ENCODE results near the gene NTN4.
"Not testable (repeated sequence)": the region's sequence is repeated elsewhere in the genome, so short reads cannot be mapped to it uniquely, and the experiment has no call there.

NTN4 gene

GRCh38 chr12:95790033-95790916 lies at the start of gene NTN4:
NTN4 (minus strand) TSS chr12:95790764; CDS start chr12:95790309, 455 bp downstream.
- no peak for DNase-seq

DNA sequence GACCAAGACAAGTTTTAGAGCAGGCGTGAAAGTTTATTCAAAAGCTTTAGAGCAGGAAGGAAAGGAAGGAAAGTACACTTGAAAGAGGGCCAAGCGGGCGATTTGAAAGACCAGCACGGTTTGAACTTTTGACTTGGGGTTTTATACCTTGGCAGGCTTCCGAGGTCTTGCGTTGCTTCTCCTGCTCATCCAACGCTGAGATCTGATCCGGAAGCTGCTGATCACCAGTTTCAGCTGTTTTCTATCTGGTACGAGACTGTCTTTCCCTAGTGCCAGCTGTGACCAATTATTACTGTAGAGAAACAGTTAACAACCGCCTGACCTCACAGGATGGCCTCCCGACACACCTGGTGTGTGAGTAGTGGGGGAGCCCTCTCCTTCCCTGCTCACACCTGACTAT lies 47.6 kb upstream of the NTN4 start:
- peak; percentile 24 for DNase-seq

DNA sequence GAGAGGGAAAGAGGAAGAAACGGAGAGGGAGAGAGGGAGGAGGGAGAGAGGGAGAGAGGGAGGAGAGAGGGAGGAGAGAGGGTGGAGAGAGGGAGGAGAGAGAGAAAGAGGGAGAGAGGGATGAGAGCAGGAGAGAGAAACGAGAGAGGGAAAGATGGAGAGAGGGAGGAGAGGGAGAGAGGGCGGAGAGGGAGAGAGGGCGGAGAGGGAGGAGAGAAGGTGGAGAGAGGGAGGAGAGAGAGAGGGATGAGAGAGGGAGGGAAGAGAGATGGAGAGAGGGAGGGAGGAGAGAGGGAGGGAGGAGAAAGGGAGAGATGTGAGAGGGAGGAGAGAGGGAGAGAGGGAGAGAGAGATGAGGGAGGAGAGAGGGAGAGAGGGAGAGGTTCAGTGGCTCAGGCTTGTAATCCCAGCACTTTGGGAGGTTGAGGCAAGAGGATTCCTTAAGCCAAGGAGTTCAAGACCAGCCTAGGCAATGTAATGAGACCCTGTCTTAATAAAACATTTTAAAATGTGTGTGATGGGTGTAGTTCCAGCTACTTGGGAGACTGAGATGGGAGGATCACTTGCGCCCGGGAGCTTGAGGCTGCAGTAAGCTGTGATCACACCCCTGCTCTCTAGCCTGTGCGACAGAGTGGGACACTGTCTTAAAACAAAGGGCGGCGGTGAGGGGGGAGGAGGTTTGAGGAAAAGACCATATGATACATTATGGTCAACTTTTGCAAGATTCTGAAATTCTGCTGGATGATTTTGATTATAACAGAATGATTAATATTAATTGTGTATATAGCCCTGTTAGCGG lies 46.9 kb upstream of the NTN4 start:
- DNase-seq: no peak

- no peak for DNase-seq
These were observed 46.2 kb upstream of the NTN4 start for GRCh38 chr12:95836630-95837239.

- DNase-seq: no peak
These were observed 45.6 kb upstream of the NTN4 start for GRCh38 chr12:95836185-95836609.

DNA sequence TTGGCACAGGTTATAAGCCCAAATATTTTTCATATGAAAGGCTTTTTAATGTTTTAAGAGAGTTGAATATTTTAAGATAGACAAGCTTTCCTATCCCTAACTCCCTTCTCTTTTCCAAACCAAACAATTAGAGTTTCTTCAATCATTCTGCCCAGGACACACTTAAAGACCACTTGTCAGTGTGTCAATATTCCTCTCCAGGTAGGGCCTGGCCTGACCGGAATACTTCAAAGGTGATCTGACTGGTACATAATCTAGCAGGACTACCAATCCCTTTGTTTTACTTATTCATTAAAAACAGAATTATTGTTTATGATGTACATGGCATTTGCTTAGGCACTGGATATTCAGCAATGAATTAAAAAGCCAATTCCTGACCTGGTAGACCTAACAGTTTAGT lies 44.0 kb upstream of the NTN4 start:
- no peak for DNase-seq

GRCh38 chr12:95830335-95831089 lies 39.9 kb upstream of the NTN4 start:
- DNase-seq: no peak

GRCh38 chr12:95829395-95829794 lies 38.8 kb upstream of the NTN4 start:
- no peak for DNase-seq

DNA sequence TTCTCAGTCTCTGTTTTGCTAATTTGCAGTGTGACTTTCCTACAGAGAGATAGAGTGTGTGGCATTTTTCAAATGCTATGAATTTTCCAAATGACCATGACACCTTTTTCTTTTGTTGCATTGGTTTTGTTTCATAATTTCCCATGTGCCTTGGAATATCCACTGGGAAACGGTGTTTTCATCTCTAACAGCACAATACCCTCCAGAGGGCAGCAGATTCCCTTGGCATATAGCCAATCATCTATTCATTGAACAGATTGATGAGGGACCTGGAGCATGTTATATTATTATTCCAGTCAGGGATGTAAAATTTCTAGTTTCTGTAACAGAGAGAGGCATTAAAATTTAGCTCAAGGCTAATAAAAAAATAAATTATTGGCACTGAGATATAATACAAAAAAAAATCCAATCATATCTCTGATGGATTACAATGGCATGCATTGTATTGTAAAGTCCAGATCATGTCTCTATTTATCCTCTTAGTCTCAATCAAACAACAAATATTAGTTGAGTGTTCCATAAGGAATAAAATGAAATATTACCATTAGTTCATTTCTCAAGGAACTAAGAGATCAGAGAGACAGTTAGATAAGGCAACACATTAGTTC lies 29.6 kb upstream of the NTN4 start:
- DNase-seq: peak; percentile 44

DNA sequence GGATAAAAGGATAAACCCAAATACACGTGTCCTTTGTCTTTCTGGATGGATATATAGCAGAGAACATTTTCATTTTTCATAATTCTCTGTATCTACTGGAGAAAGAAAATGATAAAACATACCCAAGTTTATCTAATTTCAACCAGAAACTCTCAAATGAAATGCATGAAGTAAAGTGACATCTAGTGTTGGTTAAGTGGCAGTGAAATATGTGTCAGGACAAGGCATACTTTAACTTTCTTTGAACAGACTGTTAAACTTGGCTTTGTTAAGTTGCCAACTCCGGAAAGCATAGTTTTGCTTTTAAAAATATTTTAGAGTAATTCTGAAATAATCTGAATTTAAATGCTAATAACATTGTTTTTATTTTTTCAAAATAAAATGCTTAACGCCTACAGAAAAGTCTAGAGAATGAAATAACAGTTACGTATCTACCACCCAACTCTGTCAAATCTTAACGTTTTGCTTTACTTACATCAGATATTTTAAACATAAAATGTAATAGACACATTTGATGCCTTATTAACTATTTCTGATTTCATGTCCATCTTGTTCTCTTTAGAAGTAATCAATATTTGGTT lies 25.2 kb upstream of the NTN4 start:
- DNase-seq: peak; percentile 16

- DNase-seq: not testable (repeated sequence)
These were observed 21.6 kb upstream of the NTN4 start for GRCh38 chr12:95812155-95812554.

- DNase-seq: no peak
These were observed 19.8 kb upstream of the NTN4 start for GRCh38 chr12:95810411-95810810.

DNA sequence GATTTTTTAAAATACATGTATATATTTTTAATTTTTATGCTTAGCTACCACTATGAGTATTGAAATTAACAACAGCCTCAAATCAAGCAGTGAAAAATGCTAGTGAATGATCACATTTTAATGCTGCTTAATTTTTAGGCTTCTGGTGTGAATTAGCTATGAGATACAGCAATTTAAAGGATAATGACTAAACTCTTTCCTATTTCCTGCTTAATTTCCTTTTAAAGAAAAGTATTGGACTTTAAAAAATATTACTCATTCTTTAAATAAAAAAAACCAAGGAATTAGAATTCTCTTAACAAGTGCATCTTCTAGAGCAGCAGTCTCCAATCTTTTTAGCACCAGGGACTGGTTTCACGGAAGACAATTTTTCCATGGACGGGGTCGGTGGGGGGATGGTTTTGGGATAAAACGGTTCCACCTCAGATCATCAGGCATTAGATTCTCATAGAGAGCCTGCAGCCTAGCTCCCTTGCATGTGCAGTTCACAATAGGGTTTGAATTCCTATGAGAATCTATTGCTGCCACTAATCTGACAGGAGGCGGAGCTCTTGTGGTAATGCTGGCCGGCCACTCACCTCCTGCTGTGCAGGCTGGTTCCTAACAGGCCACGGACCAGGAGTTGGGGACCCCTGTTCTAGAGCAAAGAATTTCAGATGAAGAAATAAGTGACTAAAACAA lies 18.6 kb upstream of the NTN4 start:
- no peak for DNase-seq

DNA sequence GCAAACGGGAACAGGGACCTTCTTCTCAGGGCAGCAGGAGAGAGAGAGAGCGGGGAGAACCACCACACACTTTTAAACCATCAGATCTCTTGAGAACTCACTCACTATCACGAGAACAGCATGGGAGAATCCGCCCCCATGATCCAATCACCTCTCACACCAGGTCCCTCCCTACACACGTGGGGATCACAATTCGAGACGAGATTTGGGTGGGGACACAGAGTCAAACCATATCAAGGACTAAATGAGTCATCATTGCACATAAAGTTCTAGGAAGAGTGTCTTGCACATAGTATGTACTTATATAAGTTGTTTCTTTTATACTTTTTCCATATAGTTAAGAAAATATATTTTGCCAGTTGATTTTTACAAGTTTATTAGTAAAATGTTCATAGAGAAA lies 17.6 kb upstream of the NTN4 start:
- DNase-seq: no peak

DNA sequence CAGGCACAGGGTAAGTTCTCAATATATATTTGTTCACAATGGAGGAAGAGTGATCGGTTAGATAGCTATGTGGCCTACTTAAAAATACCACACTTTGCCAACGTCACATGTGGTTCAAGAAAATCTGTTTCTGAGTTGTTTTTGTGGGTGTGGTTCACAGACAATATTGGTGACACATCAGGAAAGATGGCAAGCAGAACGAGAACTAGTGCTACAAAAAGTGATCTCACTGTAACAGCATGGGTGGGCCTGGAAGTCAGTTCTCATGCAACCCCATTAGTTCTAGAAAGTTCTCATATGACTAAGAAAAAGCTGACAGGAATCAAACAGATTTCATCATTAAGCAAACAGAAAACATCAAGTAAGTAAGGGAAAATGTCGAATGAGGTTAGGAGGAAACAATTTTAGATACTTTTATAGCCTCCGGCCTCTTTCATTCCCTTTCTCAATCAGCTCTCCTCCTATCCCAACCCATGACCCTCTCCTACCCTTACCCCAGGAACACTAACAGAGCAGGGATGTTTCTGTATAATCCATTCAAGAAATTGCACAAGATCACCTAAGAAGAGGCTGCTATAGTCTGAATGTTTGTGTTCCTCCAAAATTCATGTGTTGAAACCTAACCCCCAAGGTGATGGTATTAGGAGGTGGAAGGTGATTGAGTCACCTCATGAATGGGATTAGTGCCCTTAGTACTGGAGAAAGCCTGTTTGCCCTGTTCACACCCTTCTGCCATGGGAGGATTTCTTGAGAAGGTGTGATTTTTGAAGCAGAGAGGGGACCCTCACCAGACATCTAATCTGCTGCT lies 15.5 kb upstream of the NTN4 start:
- DNase-seq: no peak

DNA sequence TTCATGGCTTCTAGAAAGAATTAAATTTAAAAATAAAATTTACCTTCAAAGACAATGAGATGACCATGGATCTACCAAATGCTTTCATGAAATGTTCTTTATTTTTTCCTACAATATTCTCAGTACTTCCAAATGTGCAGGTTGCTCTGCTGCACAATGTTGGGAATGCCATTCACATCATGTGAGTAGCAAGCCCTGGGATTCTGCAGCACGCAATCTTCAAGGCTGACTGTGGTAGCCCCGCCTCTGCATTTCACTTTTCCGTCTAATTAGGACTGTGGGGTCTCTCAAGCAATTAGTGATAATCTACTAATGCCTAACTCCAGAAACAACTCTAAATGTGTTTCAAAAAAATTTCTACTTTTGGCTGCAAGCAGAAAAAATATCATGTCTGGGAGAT lies 13.7 kb upstream of the NTN4 start:
- DNase-seq: no peak

- DNase-seq: no peak
These were observed 13.3 kb upstream of the NTN4 start for GRCh38 chr12:95803817-95804216.

DNA sequence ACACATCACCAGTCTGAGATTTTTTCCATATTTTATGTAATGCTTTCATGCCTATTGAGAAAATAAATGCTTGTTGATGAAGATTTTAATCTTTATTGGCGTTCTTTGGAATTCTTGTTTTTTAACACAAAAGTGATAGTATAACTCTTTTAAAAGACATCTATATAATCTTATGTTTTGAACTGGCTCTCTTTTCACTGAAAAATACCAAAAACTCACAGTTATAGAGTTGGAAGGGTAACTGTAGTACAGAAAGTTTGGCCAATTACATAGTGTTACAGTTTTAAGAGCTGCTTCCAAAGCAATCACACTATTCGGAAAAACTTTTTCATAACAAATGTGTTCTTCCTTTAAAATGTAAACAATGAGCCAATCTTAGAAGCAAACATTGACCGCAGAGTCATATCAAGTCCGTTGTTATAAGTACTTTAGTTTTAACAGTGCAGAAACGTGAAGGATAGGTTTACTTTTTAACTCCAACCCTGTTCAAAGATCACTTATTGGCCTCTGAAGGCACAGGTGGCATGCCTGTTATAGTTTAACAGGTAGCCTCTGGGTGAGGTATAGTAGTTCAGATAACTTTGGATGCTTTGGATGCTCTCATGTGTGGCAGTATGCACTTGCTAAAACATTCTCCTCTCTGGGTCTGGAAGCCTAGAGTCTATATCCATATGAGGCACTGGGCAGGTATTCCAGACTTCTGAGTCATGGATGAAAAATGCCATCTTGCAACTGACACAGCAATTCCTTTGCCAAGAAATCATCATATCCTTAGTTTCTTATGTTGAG lies 12.1 kb upstream of the NTN4 start:
- no peak for DNase-seq

GRCh38 chr12:95796982-95797289 lies 6.4 kb upstream of the NTN4 start:
- DNase-seq: no peak

Data from NCI-H2227 treated with DMSO at 0.1 percent for 48 hours (cell line).